ENCODE data around the gene TASOR.

TASOR gene

GRCh38 chr3:56684029-56684428, 964 bp upstream of the TASOR start:
- no peak for DNase-seq

GRCh38 chr3:56682462-56683121, 473 bp downstream of the TASOR start:
- DNase-seq: peak; percentile 76

- DNase-seq: no peak
Measured at GRCh38 chr3:56681984-56682461, 1.0 kb downstream of the TASOR start.

- DNase-seq: no peak
Measured at GRCh38 chr3:56680054-56680580, 2.9 kb downstream of the TASOR start.

GRCh38 chr3:56677286-56677685, 5.8 kb downstream of the TASOR start:
- DNase-seq: no peak

DNA sequence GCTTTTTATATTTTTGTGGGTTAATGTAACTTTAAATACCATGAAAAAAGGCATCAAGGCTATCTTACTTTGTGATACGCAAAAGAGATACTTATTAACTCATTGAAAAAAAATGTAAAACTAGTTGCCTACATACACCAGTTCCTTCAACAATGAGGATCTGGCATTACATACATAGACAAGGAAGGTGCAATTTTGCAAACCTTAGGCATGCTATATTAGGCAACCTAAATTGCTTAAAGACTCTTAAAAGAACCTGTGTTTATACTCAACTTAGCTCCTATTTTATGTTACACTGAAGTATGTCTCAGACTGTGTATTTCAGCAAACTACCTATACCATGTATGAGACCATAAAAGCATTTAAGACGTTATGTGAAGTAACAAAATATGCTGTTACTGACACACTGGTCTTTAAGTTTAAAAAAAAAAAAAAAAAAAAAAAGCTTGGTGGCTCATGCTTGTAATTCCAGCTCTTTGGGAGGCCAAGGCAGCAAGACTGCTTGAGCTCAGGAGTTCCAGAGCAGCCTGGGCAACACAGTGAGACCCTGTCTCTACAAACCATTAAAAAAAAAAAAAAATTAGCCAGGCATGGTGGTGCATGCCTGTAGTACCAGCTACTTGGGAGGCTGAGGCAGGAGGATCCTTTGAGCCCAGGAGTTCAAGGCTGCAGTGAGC, 9.1 kb downstream of the TASOR start:
- no peak for DNase-seq

DNA sequence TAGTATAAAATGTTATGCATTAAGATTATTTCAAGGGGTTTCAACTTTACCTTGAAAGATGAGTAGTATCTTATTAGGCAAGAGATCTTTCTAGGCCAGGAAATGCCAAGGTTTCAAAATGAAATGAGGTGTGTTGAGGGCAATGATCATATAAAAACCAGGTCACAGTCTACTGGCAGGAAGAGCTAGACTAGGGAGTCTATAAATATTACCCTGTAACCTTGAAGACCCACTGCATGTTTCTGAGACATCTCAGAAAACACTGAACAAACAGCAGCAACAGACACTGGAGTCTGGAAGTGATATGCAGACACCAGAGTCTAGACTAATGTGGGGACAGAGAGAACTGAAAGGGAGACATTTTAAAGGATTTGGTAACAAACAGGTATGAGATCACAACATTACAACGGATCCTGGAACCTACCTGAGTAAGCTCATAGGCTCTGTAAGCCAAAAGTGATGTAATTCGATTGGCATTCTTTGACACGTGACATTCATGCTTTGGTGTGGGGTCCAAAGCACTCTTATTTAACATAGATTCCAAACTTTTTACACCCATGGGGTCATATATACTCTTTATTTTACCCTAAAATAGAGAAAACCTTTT, 15.0 kb downstream of the TASOR start:
- DNase-seq: no peak

GRCh38 chr3:56664823-56665222, 18.2 kb downstream of the TASOR start:
- DNase-seq: no peak

GRCh38 chr3:56655709-56656108, 27.4 kb downstream of the TASOR start:
- DNase-seq: no peak

- no peak for DNase-seq
Measured at GRCh38 chr3:56654460-56654859, 28.6 kb downstream of the TASOR start.

DNA sequence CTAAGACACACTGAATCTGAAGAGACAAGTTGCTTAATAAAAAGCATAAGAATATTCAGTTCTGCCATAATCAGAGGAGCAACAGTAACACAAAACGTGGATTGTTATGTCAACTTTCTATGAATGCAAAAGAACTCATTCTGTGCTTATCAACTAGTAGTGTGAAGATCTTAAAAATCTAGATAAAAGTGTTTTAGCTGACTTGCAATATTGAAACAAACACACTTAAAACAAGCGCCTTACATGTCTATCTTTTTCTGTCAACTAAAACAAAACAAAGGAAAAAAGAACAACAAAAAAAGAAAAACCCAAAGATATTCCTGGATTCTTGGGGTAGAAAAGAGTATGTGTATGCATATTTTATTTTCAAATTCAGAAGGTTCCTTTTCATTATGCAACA, 37.7 kb downstream of the TASOR start:
- no peak for DNase-seq

DNA sequence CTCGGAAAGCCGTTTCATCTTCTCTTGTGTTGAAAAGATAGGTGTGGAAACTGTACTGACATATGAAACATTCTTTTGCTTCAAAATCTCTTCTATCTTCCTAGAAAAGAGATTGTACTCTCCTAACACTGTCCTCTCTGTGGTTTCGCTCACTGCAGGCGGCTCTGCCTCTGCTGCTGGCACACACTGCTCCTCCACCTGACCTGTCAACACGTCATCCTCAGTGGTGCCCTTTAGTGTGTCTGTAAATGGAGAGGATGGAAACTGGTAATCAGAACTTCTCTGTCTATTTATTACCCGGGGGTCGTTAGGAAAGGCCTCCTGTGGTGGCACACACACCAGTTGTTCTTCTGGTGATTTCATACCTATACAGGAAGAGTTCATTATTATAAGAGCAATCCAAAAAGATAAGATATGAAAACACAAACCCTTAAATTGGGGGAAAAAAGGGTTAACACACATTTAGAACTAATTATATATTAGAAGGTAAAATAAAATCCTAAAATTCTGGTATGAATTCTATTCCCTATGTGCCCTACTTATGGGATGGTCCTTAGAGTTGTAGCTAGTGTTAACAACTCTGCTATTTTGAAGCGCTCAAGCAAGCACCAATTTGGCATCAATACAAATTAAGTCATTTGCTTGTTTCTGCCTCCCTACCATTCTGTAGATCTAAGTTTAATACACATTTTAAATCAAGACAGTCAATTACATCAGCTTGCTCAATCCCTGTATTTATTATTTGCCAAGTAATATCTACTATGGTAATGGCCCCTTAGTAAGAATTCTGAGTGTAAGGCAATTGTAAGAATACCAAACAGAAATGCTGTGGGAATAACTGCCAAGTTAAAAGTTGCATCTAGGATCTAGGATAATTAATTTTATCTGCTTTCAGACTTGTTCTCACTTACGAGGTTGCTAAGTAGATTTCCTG, 49.2 kb downstream of the TASOR start:
- no peak for DNase-seq
